HEK293 (cell line): ENCODE data around the gene CPEB3.

Experiments used
- CTCF ChIA-PET: fragments of 350-600 bp; formaldehyde crosslinking; extraction: SDS; loops from one replicate; lab custom pipeline; 2021; ENCODE audit warnings: antibody characterized with exemption; lab: Yijun Ruan, JAX
- POLR2A ChIA-PET: fragments of 300-600 bp; formaldehyde crosslinking; extraction: SDS; loops from one replicate; lab custom pipeline; 2020; ENCODE audit warnings: antibody characterized with exemption, inconsistent platforms; lab: Yijun Ruan, JAX
- H3K27ac ChIP-seq: fragments of 200-500 bp; sonication (Bioruptor generic); 2 replicates; pipeline ENCODE4 v1.5.1; 2014; ENCODE audit warnings: low read depth, low read length, control low read depth, inconsistent platforms; ENCODE audit errors: extremely low read depth
- H3K36me3 ChIP-seq, 2 experiments: fragments of 200-500 bp in 1 of 2; sonication (Bioruptor generic) in 1 of 2; 1 replicate in 1 of 2; 2 replicates in 1 of 2; pipeline ENCODE4 v1.5.1; 2014 to 2017; ENCODE audit warnings: inconsistent platforms in 2 of 2, low read length in 2 of 2; ENCODE audit not compliant: control insufficient read depth in 2 of 2, insufficient read depth in 1 of 2
- H3K4me1 ChIP-seq: fragments of 200-500 bp; sonication (Bioruptor generic); 2 replicates; pipeline ENCODE4 v1.5.1; 2014; ENCODE audit warnings: mild to moderate bottlenecking, low read length, inconsistent platforms; ENCODE audit not compliant: control insufficient read depth, insufficient read depth
- H3K4me3 ChIP-seq: 2 replicates; pipeline ENCODE4 v1.5.1; 2011; ENCODE audit warnings: low read depth, mild to moderate bottlenecking, control low read depth, low read length, moderate library complexity
- H3K9me3 ChIP-seq: fragments of 200-500 bp; sonication (Bioruptor generic); 2 replicates; pipeline ENCODE4 v1.5.1; 2014; ENCODE audit warnings: low read depth, low read length, inconsistent platforms; ENCODE audit not compliant: control insufficient read depth, insufficient read depth
- FEZF1 ChIP-seq: fragments of 450-650 bp; formaldehyde crosslinking; IDR thresholded peaks from 2 replicates; pipeline ENCODE4 v1.5.1; 2016; ENCODE audit warnings: missing biosample characterization, missing genetic modification characterization
- KLF10 ChIP-seq: fragments of 450-650 bp; IDR thresholded peaks from 2 replicates; pipeline ENCODE4 v1.5.1; 2018; ENCODE audit warnings: missing biosample characterization, mild to moderate bottlenecking, missing genetic modification characterization
- MEIS1 ChIP-seq: sonication (generic); formaldehyde crosslinking; IDR thresholded peaks from 2 replicates; pipeline ENCODE4 v1.8.1; 2022; ENCODE audit warnings: missing genetic modification reagents, mild to moderate bottlenecking, borderline replicate concordance
- PRDM1 ChIP-seq: fragments of 450-650 bp; formaldehyde crosslinking; IDR thresholded peaks from 2 replicates; pipeline ENCODE4; 2016; ENCODE audit warnings: missing biosample characterization, missing genetic modification characterization
- SP7 ChIP-seq: fragments of 450-650 bp; formaldehyde crosslinking; IDR thresholded peaks from 2 replicates; pipeline ENCODE4 v1.5.1; 2016; ENCODE audit warnings: missing biosample characterization, missing genetic modification characterization
- ZBTB20 ChIP-seq: fragments of 450-650 bp; formaldehyde crosslinking; IDR thresholded peaks from 2 replicates; pipeline ENCODE4 v1.5.1; 2016; ENCODE audit warnings: missing biosample characterization, missing genetic modification characterization
- ZFP3 ChIP-seq: fragments of 450-650 bp; formaldehyde crosslinking; IDR thresholded peaks from 2 replicates; pipeline ENCODE4 v1.5.1; 2016; ENCODE audit warnings: low read depth, missing biosample characterization, missing genetic modification characterization
- ZNF133 ChIP-seq: fragments of 450-650 bp; formaldehyde crosslinking; IDR thresholded peaks from 2 replicates; pipeline ENCODE4 v1.5.1; 2016; ENCODE audit warnings: missing biosample characterization, missing genetic modification characterization
- ZNF37A ChIP-seq: fragments of 450-650 bp; IDR thresholded peaks from 2 replicates; pipeline ENCODE4 v1.5.1; 2018; ENCODE audit warnings: missing biosample characterization, missing genetic modification characterization
- ZNF473 ChIP-seq: fragments of 450-650 bp; formaldehyde crosslinking; IDR thresholded peaks from 2 replicates; pipeline ENCODE4 v1.5.1; 2017; ENCODE audit warnings: missing biosample characterization, missing genetic modification characterization
- ZNF561 ChIP-seq: fragments of 450-650 bp; IDR thresholded peaks from 2 replicates; pipeline ENCODE4 v1.5.1; 2018; ENCODE audit warnings: missing biosample characterization, missing genetic modification characterization, borderline replicate concordance
- ZNF707 ChIP-seq: fragments of 450-650 bp; formaldehyde crosslinking; IDR thresholded peaks from 2 replicates; pipeline ENCODE4 v1.5.1; 2016; ENCODE audit warnings: missing biosample characterization, missing genetic modification characterization
- ZSCAN16 ChIP-seq: fragments of 450-650 bp; formaldehyde crosslinking; IDR thresholded peaks from 2 replicates; pipeline ENCODE4 v1.5.1; 2016; ENCODE audit warnings: missing biosample characterization, missing genetic modification characterization
- TF ChIP-seq, protein P1 (sequence below): fragments of 450-650 bp; formaldehyde crosslinking; IDR thresholded peaks from 2 replicates; pipeline ENCODE4 v1.5.1; 2016; ENCODE audit warnings: missing biosample characterization, missing genetic modification characterization
- TF ChIP-seq, protein P2 (sequence below): fragments of 450-650 bp; formaldehyde crosslinking; IDR thresholded peaks from 2 replicates; pipeline ENCODE4 v1.5.1; 2016; ENCODE audit warnings: missing biosample characterization, missing genetic modification characterization
- TF ChIP-seq, protein P3 (sequence below): fragments of 450-650 bp; formaldehyde crosslinking; IDR thresholded peaks from 2 replicates; pipeline ENCODE4 v1.5.1; 2016; ENCODE audit warnings: missing biosample characterization, missing genetic modification characterization

Gene CPEB3

DNA sequence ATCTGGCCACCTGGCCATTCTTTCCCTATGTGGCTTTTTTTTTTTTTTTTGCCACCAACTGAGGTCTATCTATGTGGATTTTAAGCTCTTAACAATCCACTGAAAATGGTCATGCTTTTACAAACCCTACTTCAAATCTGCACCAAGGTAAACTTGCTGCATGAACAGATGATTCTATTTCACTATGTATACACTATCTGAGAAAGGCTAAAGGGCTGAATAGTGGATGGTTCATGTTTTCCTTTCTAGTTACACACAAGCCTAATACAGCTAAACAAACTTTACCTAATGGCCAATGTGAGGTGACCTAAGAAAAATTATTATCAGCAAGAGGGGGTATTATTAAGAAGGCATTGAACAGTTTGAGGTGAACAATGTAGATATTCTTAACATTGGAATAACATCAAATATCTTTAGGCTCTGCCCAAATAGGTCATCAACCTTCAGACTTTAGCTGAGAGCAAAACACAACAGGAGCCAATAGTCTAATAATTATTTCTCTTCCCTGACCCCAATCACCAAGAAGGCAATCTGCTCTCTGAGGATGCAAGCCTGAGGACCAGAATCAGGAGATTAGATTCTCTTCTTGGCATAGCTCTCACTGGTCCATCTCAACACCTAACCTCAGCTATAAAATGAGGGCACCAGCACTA, 160.1 kb downstream of the CPEB3 start (continued):
- TF ChIP-seq, protein P1, sequence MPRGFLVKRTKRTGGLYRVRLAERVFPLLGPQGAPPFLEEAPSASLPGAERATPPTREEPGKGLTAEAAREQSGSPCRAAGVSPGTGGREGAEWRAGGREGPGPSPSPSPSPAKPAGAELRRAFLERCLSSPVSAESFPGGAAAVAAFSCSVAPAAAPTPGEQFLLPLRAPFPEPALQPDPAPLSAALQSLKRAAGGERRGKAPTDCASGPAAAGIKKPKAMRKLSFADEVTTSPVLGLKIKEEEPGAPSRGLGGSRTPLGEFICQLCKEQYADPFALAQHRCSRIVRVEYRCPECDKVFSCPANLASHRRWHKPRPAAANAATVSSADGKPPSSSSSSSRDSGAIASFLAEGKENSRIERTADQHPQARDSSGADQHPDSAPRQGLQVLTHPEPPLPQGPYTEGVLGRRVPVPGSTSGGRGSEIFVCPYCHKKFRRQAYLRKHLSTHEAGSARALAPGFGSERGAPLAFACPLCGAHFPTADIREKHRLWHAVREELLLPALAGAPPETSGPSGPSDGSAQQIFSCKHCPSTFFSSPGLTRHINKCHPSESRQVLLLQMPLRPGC, result no peak

DNA sequence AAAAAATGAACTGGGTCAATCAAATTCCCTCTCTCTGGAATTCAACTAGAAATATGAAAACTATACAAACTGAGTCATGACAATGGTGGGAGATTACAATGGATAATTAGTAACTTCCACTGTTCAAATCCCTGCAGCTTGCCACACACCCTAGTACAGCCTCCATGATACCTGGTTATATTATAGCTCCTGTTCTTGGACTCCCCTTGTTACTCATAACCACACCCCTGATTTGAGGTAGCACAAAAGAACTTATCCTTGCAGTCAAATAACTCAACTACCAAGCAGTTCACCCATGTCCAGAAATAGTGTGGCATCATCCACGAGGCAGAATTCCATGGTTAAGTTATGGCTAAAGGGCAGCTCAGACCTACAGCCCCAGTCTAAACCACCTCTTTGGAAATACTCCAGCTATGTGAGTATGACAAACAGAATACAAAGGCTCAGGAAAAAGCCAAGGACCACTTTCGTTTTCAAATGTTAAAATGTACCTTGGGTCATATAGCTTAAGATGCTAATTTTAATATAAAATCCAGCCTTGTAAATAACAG, 164.7 kb downstream of the CPEB3 start:
- ChIA-PET CTCF (interaction anchor here (1.8 kb wide), 1 partner anchor 36 kb away, joined by 8 read pairs; no protein-coding TSS in a partner anchor), POLR2A (interaction anchor here (0.6 kb wide), 1 partner anchor 585 kb away, joined by 3 read pairs; no protein-coding TSS in a partner anchor)
- H3K36me3 ChIP-seq, result no peaks in the 10 kb centered on the region
- H3K9me3 ChIP-seq, result no peaks in the 10 kb centered on the region
- peaks cover 15% of the 10 kb centered on the region for H3K4me1 ChIP-seq
- no peak overlapping the region for H3K27ac ChIP-seq
- TF ChIP-seq PRDM1 (no peak), ZSCAN16 (tag by site-specific recombination) (no peak), ZBTB20 (tag by site-specific recombination) (no peak), ZNF473 (no peak), KLF10 (tag by site-specific recombination) (no peak), ZNF561 (tag by site-specific recombination) (no peak), MEIS1 (no peak), FEZF1 (no peak), SP7 (tag by site-specific recombination) (no peak), ZFP3 (tag by site-specific recombination) (no peak), ZNF37A (tag by site-specific recombination) (no peak)
- TF ChIP-seq, protein P2, sequence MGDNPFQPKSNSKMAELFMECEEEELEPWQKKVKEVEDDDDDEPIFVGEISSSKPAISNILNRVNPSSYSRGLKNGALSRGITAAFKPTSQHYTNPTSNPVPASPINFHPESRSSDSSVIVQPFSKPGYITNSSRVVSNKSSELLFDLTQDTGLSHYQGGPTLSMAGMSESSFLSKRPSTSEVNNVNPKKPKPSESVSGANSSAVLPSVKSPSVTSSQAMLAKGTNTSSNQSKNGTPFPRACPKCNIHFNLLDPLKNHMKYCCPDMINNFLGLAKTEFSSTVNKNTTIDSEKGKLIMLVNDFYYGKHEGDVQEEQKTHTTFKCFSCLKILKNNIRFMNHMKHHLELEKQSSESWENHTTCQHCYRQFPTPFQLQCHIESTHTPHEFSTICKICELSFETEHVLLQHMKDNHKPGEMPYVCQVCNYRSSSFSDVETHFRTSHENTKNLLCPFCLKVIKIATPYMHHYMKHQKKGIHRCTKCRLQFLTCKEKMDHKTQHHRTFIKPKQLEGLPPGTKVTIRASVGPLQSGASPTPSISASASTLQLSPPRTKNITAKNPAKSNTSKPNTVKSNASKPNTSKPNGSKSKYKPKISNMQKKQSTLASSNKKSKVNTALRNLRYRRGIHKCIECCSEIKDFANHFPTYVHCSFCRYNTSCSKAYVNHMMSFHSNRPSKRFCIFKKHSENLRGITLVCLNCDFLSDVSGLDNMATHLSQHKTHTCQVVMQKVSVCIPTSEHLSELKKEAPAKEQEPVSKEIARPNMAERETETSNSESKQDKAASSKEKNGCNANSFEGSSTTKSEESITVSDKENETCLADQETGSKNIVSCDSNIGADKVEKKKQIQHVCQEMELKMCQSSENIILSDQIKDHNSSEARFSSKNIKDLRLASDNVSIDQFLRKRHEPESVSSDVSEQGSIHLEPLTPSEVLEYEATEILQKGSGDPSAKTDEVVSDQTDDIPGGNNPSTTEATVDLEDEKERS, result no peak
- TF ChIP-seq, protein P3, sequence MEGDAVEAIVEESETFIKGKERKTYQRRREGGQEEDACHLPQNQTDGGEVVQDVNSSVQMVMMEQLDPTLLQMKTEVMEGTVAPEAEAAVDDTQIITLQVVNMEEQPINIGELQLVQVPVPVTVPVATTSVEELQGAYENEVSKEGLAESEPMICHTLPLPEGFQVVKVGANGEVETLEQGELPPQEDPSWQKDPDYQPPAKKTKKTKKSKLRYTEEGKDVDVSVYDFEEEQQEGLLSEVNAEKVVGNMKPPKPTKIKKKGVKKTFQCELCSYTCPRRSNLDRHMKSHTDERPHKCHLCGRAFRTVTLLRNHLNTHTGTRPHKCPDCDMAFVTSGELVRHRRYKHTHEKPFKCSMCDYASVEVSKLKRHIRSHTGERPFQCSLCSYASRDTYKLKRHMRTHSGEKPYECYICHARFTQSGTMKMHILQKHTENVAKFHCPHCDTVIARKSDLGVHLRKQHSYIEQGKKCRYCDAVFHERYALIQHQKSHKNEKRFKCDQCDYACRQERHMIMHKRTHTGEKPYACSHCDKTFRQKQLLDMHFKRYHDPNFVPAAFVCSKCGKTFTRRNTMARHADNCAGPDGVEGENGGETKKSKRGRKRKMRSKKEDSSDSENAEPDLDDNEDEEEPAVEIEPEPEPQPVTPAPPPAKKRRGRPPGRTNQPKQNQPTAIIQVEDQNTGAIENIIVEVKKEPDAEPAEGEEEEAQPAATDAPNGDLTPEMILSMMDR (tag by site-specific recombination), result no peak
- no peak overlapping the region for H3K4me3 ChIP-seq

DNA sequence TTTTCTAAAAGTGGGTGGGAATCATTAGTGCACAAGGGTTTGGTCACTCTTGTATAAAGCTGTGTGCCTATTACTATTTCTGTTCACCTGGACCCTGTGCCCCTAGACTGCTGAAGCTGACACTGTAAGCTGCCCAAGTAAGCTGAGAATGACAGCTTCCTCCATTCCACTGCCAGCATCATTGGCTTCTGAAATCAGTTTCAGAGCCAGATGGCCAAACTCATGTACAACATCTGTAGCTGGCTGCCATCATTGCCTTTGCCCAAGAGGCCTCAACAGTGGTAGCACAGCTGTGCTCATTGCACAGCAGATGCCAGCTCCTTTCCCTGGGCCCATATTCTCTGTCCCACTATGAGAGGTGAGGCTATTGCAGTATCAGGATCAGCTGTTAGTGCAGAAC, 165.7 kb downstream of the CPEB3 start:
- Histone ChIP-seq H3K4me3 (no peak overlapping the region), H3K9me3 (no peaks in the 10 kb centered on the region), H3K27ac (0 out of 2 replicates have a peak overlapping the region, but pooled peaks have one; percentile 2), H3K36me3 (no peaks in the 10 kb centered on the region), H3K4me1 (peaks cover 15% of the 10 kb centered on the region)
- ChIA-PET POLR2A (no interaction called here), CTCF (interaction anchor here (0.6 to 1.8 kb wide), 4 partner anchors 8 to 240 kb away, joined by 3 to 8 read pairs (median 3); no protein-coding TSS in a partner anchor)
- peak; percentile 68; the same call in 1 of the 2 replicates for TF ChIP-seq ZNF133 (tag by site-specific recombination)
- TF ChIP-seq ZNF707 (tag by site-specific recombination), result no peak
